Endometrial microvascular endothelial cells (primary cell): ENCODE data around the gene CCDC61. TPM values are rescaled to one million over a fixed set of nuclear protein-coding genes. Genes with fewer than 3 reads are reported as not detected.

ENCODE experiments used
- in situ Hi-C: cut with HindIII; loops from 2 replicates; pipeline ENCODE4 v1.10.0; 2017; ENCODE audit warnings: low sequenced_read_pairs, low pct_unique_long_range_greater_than_20kb; ENCODE audit errors: inconsistent ontology term
- total RNA-seq: library from RNA; depleted of rRNA; stranded (reverse); fragments of >200 nt; gene quantifications from one replicate; pipeline ENCODE4 v1.2.3, GENCODE V29; 2015; ENCODE audit errors: inconsistent ontology term

Gene CCDC61
- total RNA-seq, 1 donor from 2014 or later, result 4.9 TPM

DNA sequence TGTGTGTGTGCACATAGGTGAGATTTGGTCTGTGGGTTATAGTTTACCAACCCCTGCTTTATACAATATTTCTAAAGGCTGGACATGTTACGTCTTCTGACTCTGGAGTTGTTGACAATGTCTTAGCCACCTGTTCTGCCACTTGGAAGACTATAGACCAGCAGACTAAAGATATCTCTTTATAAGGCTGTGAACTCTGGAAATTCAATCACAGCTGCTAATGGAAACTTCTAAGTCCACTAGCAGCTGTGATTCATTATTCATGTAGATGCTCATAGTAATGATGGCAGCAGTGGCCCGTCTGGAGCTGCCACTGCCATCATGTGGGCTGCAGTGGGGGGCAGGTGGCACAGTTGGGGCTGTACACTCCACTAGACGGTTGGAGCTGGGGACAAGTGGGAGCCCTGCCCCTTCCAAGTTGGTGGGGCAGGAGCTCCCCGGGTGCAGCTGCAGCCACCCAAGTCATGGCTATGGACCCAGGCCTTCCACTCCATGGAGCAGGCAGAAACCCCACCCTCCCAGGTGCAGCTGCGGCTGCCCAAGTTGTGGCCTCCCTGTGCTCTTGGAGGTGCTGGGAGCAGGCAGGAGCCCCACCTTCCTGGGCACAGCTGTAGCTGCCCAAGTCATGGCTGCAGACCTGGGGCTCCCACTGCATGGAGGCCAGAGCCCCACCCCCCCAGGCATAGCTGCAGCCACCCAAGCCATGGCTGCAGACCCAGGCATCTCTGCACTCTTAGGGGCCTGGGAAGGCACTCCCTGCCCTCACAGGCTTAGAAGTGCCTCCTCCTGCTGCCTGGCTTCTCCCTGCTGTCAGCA, 36.7 kb downstream of the CCDC61 start:
- in situ Hi-C loops, result no loop called here

DNA sequence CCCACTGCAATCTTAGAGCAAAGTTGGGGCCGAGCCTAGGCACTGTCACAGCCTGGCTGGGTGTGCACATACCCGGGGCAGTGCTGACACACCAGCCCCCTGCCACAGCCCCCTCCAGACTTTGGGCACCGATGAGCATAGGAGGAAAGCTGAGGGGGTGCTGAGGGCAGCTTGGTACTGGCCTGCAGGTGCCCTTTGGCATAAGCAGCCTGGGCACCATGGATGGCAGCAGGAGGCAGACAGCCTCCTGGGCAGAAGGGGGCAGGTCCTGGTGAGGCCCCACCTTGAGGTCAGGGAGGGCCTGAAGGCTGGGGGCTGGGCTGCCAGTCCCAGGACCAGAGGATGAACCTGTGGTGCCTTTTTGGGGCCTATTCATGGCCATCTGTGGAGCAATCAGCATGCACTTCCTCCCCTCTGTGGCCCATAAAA, 37.3 kb downstream of the CCDC61 start:
- in situ Hi-C loops, result no loop called here

- in situ Hi-C loops, result no loop called here
These were observed 38.1 kb downstream of the CCDC61 start for GRCh38 chr19:46033401-46033800.

DNA sequence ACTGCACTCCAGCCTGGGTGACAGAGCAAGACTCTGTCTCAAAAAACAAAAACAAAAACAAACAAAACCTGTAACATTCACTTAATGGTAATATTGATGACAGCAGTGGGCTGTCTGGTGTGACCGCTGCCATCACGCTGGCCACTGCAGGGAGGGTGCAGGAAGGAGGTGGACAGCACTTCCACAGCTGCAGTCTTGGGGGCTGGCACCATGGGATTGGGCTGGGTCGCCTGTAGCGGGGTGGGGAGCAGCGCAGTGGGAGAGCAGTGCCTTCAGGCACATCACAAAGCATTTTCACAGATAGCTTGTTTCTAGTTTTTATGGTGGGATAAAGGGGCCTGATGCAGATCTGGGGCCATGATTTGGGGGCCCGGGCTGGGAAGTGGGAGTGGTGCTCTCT, 40.3 kb downstream of the CCDC61 start:
- in situ Hi-C loops, result no loop called here

GRCh38 chr19:46035986-46036743, 40.9 kb downstream of the CCDC61 start:
- in situ Hi-C loops, result no loop called here

- in situ Hi-C loops, result no loop called here
These were observed 41.5 kb downstream of the CCDC61 start for GRCh38 chr19:46036744-46037128.

DNA sequence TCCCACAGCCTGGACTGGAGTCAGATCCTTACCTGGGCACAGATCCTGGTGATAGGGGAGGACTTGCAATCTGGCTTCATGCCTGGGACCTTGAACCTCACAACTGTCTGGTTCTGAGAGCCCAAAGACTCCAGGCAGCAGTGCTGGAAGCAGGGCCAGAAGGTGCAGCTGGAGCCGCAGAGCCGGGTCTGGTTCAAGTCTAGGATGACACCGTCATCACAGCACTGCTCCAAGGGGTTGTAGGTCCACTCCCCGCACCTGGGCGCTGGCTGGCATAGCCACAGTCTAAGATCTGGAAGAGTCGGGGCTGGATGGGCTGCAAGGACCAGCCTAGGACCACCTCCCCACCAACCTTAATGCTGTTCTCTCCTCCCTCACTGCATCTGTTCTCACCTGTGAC, 44.9 kb downstream of the CCDC61 start:
- in situ Hi-C loops, result no loop called here

DNA sequence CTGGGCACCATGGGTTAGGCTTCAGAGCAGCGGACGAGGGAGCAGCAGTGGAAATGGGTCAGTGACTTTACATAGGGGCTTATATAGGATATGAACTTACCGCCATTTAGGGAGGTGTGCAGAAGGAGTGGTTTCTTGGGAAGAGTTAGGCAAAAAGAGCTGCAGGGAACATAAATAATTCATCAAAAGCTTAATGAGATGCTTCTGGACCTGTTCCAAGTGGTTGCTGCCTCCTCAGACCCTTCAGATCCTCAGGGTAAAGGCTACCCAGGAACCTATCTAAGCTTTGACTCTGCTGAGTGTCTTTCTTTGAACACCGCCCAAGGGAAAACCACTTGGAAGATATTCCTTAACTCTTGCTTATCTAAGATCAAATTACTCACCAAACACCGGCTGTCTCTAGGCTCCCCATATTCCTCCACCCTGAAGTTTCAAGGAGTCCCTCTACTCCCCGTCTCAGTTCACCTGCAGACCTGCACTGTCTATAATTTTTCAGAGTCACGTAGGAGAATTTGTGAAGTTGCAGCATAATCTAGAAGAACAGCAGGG, 45.8 kb downstream of the CCDC61 start, which contains the start of gene IGFL4:
Gene IGFL4 (minus strand): TSS at position 51 of the 549 bp plus-strand sequence. CDS start 40 bp downstream, at position 11.
- in situ Hi-C loops, result no loop called here

DNA sequence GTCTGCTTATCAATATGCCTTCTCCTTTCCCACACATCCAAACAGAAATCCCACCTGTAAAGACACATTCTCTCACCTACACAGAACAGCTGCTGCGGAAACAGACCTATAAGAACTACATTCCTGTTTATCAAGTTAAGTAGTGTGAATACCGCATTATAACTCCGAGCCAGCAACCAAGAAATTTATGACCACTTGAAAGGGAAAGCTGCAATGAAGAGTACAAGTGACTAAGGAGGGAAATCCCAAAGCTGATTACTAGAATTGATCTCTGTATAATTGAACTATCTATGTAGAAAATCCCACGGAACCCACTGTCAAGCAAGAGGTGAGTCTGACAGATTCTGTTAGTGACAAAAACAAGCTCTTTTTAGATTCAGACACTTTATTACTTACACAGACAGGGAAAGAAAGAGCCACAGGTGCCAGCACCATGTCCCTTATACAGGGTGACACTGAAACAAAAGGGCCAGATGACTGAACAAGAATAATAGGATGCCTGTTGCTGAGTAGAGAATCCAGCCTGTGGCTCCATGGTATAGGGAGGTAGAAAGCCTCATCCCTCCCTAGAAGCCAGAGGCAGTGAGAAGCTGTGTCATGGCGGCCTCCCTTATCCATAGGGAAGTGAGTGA, 47.1 kb downstream of the CCDC61 start:
- in situ Hi-C loops, result no loop called here

- in situ Hi-C loops, result no loop called here
These were observed 48.3 kb downstream of the CCDC61 start for GRCh38 chr19:46043519-46043918.

DNA sequence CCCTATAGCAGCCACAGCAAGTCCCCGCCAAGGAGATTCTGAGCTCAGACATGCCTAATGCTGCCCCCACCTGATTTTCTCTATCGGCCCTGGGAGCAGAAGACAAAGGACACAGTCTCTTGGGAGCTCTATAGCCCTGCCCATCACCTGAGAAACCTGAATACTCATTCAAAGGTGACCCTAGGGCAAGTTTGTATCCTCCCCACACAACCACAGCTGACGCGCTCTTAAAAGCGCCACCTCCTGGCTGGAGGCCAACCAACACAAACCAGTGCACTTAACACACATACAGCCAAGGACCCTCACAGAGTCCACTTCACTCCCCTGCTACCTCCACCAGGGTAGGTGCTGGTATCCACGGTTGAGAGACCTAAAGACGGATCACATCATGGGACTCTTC, 54.3 kb downstream of the CCDC61 start:
- in situ Hi-C loops, result no loop called here

GRCh38 chr19:46052896-46053295, 57.6 kb downstream of the CCDC61 start:
- in situ Hi-C loops, result no loop called here

- in situ Hi-C loops, result no loop called here
These were observed 61.3 kb downstream of the CCDC61 start for GRCh38 chr19:46056536-46056935.

DNA sequence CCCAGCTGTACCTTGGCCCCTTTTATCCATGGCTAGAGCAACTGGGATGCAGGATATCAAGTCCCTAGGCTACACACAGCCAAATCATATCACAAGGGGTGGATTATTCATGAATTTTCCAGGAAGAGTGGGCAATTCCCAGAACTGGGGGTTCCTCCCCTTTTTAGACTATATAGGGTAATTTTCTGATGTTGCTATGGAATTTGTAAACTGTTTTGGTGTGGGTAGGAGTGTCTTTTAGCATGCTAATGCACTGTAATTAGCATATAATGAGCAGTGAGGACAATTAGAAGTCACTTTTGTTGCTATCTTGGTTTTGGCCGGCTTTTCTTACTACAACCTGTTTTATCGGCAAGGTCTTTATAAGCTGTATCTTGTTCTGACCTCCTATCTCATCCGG, 63.5 kb downstream of the CCDC61 start:
- in situ Hi-C loops, result no loop called here

DNA sequence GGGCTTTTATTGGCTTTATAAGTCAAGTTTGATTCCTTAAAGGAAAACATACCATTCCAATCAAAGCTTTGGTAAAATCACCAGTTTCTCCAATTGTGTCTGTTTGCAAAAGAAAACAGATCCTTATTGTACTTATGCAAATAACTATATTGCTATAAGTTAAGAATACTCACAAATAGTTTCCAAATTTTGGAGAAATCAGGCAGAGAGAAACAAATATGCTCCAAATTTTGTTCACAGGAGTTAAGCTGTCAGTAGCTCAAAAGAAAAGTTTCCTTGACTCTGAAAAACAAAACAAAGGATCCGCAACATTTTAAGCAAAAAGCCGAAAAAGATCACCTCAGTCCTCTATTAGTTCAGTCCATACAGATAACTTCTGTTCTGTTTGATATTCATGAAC, 64.7 kb downstream of the CCDC61 start:
- in situ Hi-C loops, result no loop called here

- in situ Hi-C loops, result no loop called here
These were observed 67.9 kb downstream of the CCDC61 start for GRCh38 chr19:46063201-46063600.

DNA sequence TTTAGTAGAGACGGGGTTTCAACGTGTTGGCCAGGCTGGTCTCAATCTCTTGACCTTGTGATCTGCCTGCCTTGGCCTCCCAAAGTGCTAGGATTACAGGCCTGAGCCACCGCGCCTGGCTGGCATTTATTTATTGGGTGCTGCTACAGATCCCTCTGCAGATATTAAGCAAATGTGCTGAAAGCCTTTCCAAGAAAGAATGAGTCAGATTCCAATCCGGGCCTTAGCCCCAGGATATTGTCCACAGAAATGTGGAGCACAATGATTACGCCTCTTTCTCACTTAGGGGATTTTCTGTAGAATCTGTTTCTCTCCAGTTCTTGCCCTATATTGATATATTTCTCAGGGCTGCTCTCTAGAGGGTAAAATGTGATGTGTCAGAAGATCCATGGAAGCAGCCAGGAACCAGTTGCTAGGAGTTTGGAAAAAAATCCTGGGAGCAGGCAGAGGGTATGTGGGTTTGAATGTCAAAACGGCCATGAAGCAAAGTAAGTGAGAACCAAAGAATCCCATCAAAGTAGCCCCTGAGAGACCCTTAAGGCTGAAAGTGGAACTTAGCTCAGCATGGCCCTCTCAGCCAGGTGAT, 70.3 kb downstream of the CCDC61 start:
- in situ Hi-C loops, result no loop called here

DNA sequence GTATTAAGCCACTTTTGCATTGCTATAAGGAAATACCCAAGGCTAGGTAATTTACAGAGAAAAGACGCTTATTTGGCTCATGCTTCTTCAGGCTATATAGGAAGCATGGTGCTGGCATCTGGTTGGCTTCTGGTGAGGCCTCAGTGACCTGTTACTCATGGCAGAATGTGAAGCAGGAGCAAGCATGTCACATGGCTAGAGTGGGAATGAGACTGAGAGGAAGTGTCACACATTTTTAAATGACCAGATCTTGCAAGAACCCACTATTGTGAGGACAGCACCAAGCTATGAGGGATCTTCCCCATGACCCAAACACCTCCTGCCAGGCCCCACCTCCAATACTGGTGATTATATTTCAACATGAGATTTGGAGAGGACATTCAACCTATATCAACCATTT, 71.2 kb downstream of the CCDC61 start:
- in situ Hi-C loops, result no loop called here

DNA sequence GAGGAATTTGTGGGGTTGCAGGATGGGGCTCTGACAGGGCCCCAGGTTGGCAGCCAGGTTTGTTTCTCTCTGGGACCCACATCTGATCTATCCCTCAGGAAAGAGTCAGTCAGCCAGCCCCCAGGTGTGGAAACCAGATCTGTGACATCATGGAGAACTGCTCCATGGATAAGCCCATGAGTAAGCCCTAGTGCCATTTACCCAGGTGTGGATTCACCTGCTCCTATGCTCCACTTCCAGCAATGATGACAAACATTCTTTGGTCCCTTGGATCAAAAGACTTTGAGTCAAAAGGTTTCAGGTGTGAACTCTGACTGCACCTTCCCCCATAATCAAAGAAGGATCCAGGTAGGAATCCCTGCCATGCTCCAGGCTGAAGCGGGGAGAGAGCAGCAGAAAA, 72.4 kb downstream of the CCDC61 start:
- in situ Hi-C loops, result no loop called here
